NCI-H1048 (cell line): Measurements from ENCODE around the gene TBCD.
"Not testable (repeated sequence)": the region's sequence is repeated elsewhere in the genome, so short reads cannot be mapped to it uniquely, and the experiment has no call there.

Source experiments
- DNase-seq: peaks from one replicate; lab custom pipeline; 2025; lab: John Stamatoyannopoulos, UW

The TBCD gene

GRCh38 chr17:82957469-82957795 is 205.6 kb downstream of the TBCD start:
- DNase-seq: no peak

- DNase-seq: no peak
Measured at GRCh38 chr17:82957961-82958561, 206.2 kb downstream of the TBCD start.

GRCh38 chr17:82959242-82959930 is 207.5 kb downstream of the TBCD start:
- DNase-seq: no peak

- no peak for DNase-seq
Measured at GRCh38 chr17:82959990-82960418, 208.1 kb downstream of the TBCD start.

GRCh38 chr17:82960419-82961271 is 208.8 kb downstream of the TBCD start:
- DNase-seq: no peak

GRCh38 chr17:82961366-82962162 is 209.7 kb downstream of the TBCD start:
- no peak for DNase-seq

- DNase-seq: no peak
Measured at GRCh38 chr17:82962163-82962720, 210.4 kb downstream of the TBCD start.

- DNase-seq: no peak
Measured at GRCh38 chr17:82963104-82963950, 211.5 kb downstream of the TBCD start.

GRCh38 chr17:82964451-82964850 is 212.6 kb downstream of the TBCD start:
- not testable (repeated sequence) for DNase-seq

- no peak for DNase-seq
Measured at GRCh38 chr17:82964851-82965341, 213.0 kb downstream of the TBCD start.

GRCh38 chr17:82965371-82965770 is 213.5 kb downstream of the TBCD start:
- no peak for DNase-seq

GRCh38 chr17:82966415-82966814 is 214.6 kb downstream of the TBCD start:
- no peak for DNase-seq

GRCh38 chr17:82967268-82968032 is 215.6 kb downstream of the TBCD start:
- no peak for DNase-seq

- not testable (repeated sequence) for DNase-seq
Measured at GRCh38 chr17:82968033-82968841, 216.4 kb downstream of the TBCD start.

- no peak for DNase-seq
Measured at GRCh38 chr17:82970067-82970466, 218.2 kb downstream of the TBCD start.

- DNase-seq: no peak
Measured at GRCh38 chr17:82970818-82971590, 219.1 kb downstream of the TBCD start.

GRCh38 chr17:82972836-82973372 is 221.0 kb downstream of the TBCD start:
- DNase-seq: no peak
